Mucosa of descending colon (tissue), 3 donors: Measurements from ENCODE around the gene TCEANC2. TPM values are rescaled to one million over a fixed set of nuclear protein-coding genes. Genes with fewer than 3 reads are reported as not detected.
"Not testable (repeated sequence)": the region's sequence is repeated elsewhere in the genome, so short reads cannot be mapped to it uniquely, and the experiment has no call there.

Source experiments
- ATAC-seq: fragments of 200-7000 bp; cut with Tn5 transposase; one replicate; pipeline ENCODE4 v1.9.1; 2020; ENCODE audit warnings: mild to moderate bottlenecking, moderate library complexity
- DNase-seq, 3 donors: peaks; one replicate each; pipeline ENCODE4 v3.0.0-alpha.2; 2020
- H3K36me3 ChIP-seq: fragments of 200-600 bp; one replicate; pipeline ENCODE4 v1.8.0; 2021; ENCODE audit warnings: low read depth, mild to moderate bottlenecking
- H3K4me1 ChIP-seq: fragments of 200-600 bp; one replicate; pipeline ENCODE4 v1.8.0; 2021; ENCODE audit warnings: low read depth, mild to moderate bottlenecking
- H3K4me3 ChIP-seq: fragments of 200-600 bp; one replicate; pipeline ENCODE4 v1.8.0; 2021; ENCODE audit warnings: mild to moderate bottlenecking
- H3K9me3 ChIP-seq: fragments of 200-600 bp; one replicate; pipeline ENCODE4 v1.8.0; 2021; ENCODE audit warnings: mild to moderate bottlenecking
- intact Hi-C, 2 donors: fragments of 100-400 bp; cut with DNase I in 1 of 2; cut with micrococcal nuclease in 1 of 2; formaldehyde crosslinking; loops; one replicate each; pipeline versions ENCODE4 v1.11.0 to v1.11.1; 2022; cut with DNase I, micrococcal nuclease
- total RNA-seq, 3 donors: library from RNA; stranded (reverse); fragmentation: NEBNext Ultra II Directional in 2 of 3; extraction: Animal tissue kit (Norgen Biotek cat#: 25700) in 2 of 3; gene quantifications; one replicate each; pipeline versions ENCODE4 v1.2.1 to v1.2.4, GENCODE V29; 2021 to 2023
- TF ChIP-seq, protein P1 (sequence below): fragments of 200-600 bp; IDR thresholded peaks from one replicate; pipeline ENCODE4 v1.8.0; 2022; ENCODE audit warnings: antibody characterized with exemption, mild to moderate bottlenecking
- donor health status: DM: no; HTN: no; CAD: no; lungs with moderate emphysema.
- donor health status: DM: no; HTN: no; CAD: no.
- donor health status: DM: no; HTN: yes; CAD: no.

The TCEANC2 gene
- total RNA-seq, 3 donors from 2014 or later: 4.5 to 8.6 (median 6.0) TPM

- no peaks in the 10 kb centered on the region for H3K4me1 ChIP-seq
- no peak overlapping the region for H3K4me3 ChIP-seq
- no peaks in the 10 kb centered on the region for H3K9me3 ChIP-seq
- ATAC-seq (no peak), DNase-seq (no peak)
- TF ChIP-seq, protein P1, sequence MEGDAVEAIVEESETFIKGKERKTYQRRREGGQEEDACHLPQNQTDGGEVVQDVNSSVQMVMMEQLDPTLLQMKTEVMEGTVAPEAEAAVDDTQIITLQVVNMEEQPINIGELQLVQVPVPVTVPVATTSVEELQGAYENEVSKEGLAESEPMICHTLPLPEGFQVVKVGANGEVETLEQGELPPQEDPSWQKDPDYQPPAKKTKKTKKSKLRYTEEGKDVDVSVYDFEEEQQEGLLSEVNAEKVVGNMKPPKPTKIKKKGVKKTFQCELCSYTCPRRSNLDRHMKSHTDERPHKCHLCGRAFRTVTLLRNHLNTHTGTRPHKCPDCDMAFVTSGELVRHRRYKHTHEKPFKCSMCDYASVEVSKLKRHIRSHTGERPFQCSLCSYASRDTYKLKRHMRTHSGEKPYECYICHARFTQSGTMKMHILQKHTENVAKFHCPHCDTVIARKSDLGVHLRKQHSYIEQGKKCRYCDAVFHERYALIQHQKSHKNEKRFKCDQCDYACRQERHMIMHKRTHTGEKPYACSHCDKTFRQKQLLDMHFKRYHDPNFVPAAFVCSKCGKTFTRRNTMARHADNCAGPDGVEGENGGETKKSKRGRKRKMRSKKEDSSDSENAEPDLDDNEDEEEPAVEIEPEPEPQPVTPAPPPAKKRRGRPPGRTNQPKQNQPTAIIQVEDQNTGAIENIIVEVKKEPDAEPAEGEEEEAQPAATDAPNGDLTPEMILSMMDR: no peak
- intact Hi-C loops: no loop called here
- no peaks in the 10 kb centered on the region for H3K36me3 ChIP-seq
These were observed 50.0 kb downstream of the TCEANC2 start for GRCh38 chr1:54103414-54103813.

- H3K4me1 ChIP-seq, intact Hi-C loops, H3K36me3 ChIP-seq, DNase-seq, ATAC-seq, H3K9me3 ChIP-seq, H3K4me3 ChIP-seq: not testable (repeated sequence)
These were observed 51.2 kb downstream of the TCEANC2 start for GRCh38 chr1:54104613-54105012.

- ATAC-seq: no peak
- H3K9me3 ChIP-seq: no peaks in the 10 kb centered on the region
- intact Hi-C loops: no loop called here
- TF ChIP-seq, protein P1: no peak
- no peaks in the 10 kb centered on the region for H3K36me3 ChIP-seq
- H3K4me1 ChIP-seq: no peaks in the 10 kb centered on the region
- DNase-seq: no peak
- H3K4me3 ChIP-seq: no peak overlapping the region
These were observed 51.7 kb downstream of the TCEANC2 start for GRCh38 chr1:54105080-54105479.

GRCh38 chr1:54105736-54106269, 52.4 kb downstream of the TCEANC2 start:
- no peak for DNase-seq
- Histone ChIP-seq H3K9me3 (no peaks in the 10 kb centered on the region), H3K4me1 (no peaks in the 10 kb centered on the region), H3K4me3 (no peak overlapping the region), H3K36me3 (no peaks in the 10 kb centered on the region)
- ATAC-seq: no peak
- intact Hi-C loops: no loop called here
- TF ChIP-seq, protein P1: no peak

GRCh38 chr1:54107131-54107530, 53.7 kb downstream of the TCEANC2 start:
- Histone ChIP-seq H3K9me3 (no peaks in the 10 kb centered on the region), H3K4me3 (no peak overlapping the region), H3K36me3 (no peaks in the 10 kb centered on the region), H3K4me1 (no peaks in the 10 kb centered on the region)
- intact Hi-C loops: no loop called here
- no peak for ATAC-seq
- TF ChIP-seq, protein P1: no peak
- DNase-seq: no peak

DNA sequence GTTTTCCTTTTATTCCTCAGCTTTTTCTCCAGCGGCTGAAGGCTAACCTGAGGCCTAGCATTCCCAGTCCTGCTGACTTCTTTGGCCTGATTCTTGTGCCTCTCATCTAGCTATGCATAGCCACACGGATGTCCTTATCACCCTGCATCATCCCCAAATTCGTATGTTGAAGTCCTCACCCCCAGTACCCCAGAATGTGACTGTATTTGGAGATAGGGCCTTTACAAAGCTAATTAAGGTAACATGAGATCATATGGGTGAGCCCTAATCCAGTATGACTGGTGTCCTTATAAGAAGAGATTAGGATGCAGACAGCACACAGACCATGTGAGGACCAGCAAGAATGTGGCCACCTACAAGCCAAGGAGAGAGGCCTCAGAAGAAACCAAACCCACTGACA, 54.7 kb downstream of the TCEANC2 start:
- Histone ChIP-seq H3K4me3 (no peak overlapping the region), H3K9me3 (no peaks in the 10 kb centered on the region), H3K36me3 (no peaks in the 10 kb centered on the region), H3K4me1 (no peaks in the 10 kb centered on the region)
- ATAC-seq (no peak), DNase-seq (no peak)
- intact Hi-C loops: no loop called here
- TF ChIP-seq, protein P1: no peak
